GM13977 (cell line): Measurements from ENCODE around the gene POU3F2.
A peak's percentile ranks its signal among the peaks of the same experiment; 100 is the strongest.

Experiments used
- DNase-seq: peaks from one replicate; pipeline ENCODE4 v3.0.0; 2012; ENCODE audit warnings: low spot score
- CTCF ChIP-seq: IDR thresholded peaks from 2 replicates; pipeline ENCODE4 v1.5.1; 2012; ENCODE audit warnings: mild to moderate bottlenecking, control low read depth; ENCODE audit not compliant: insufficient read depth; ENCODE audit errors: extremely low read depth, missing control alignments
- in situ Hi-C: fragments of 300-500 bp; cut with MboI; formaldehyde crosslinking; loops from one replicate; pipeline ENCODE4 v1.12.0; 2022; ENCODE audit warnings: low sequenced_read_pairs, low pct_unique_long_range_greater_than_20kb, mixed read lengths, inconsistent platforms; ENCODE audit not compliant: unreplicated experiment

The POU3F2 gene

GRCh38 chr6:98847779-98848538, 13.6 kb downstream of the POU3F2 start:
- in situ Hi-C loops: loop anchor here (25.0 kb wide), 2 partner anchors 764 to 1614 kb away; partner anchors contain the start of genes PRDM13 and SIM1
- peak; percentile 49 for DNase-seq
- no peak for TF ChIP-seq CTCF

- DNase-seq: no peak
- no peak for TF ChIP-seq CTCF
- in situ Hi-C loops: loop anchor here (25.0 kb wide), 2 partner anchors 764 to 1614 kb away; partner anchors contain the start of genes PRDM13 and SIM1
Measured at GRCh38 chr6:98848539-98849242, 14.3 kb downstream of the POU3F2 start.

GRCh38 chr6:98864497-98864896, 30.1 kb downstream of the POU3F2 start:
- no peak for DNase-seq
- in situ Hi-C loops: no loop called here
- TF ChIP-seq CTCF: no peak

GRCh38 chr6:98871057-98871456, 36.7 kb downstream of the POU3F2 start:
- no peak for TF ChIP-seq CTCF
- in situ Hi-C loops: no loop called here
- no peak for DNase-seq

- no peak for TF ChIP-seq CTCF
- in situ Hi-C loops: no loop called here
- DNase-seq: no peak
Measured at GRCh38 chr6:98871821-98872220, 37.4 kb downstream of the POU3F2 start.

GRCh38 chr6:98875375-98875774, 41.0 kb downstream of the POU3F2 start:
- no peak for TF ChIP-seq CTCF
- in situ Hi-C loops: no loop called here
- DNase-seq: no peak
